SH-SY5Y (cell line): ENCODE results near the gene MIGA2.

ENCODE experiments used
- GATA2 ChIP-seq: IDR thresholded peaks from 2 replicates; pipeline ENCODE4 v1.6.1; 2011; ENCODE audit warnings: mild to moderate bottlenecking, low read depth, low read length
- GATA3 ChIP-seq: IDR thresholded peaks from 2 replicates; pipeline ENCODE4 v1.6.1; 2011; ENCODE audit warnings: low read depth, mild to moderate bottlenecking, low read length, moderate library complexity

GRCh38 chr9:129077236-129077635 is 40.8 kb downstream of the MIGA2 start:
- no peak for TF ChIP-seq GATA2
- no peak for TF ChIP-seq GATA3
